Activated T-cell treated with anti-CD3 and anti-CD28 coated beads, Interleukin-2, amount 50 U/mL, for 1 hour (primary cell): ENCODE measurements around the gene PPIG.
A peak's percentile ranks its signal among the peaks of the same experiment; 100 is the strongest.
"Not testable (repeated sequence)": the region's sequence is repeated elsewhere in the genome, so short reads cannot be mapped to it uniquely, and the experiment has no call there.

Experiments used
- DNase-seq: peaks from one replicate; pipeline ENCODE4 v3.0.0-alpha.2; 2020

The PPIG gene

GRCh38 chr2:169584005-169584877 is at the start of gene PPIG:
Gene PPIG (plus strand): TSS chr2:169584351. CDS start chr2:169604042, 19,691 bp downstream.
- peak; percentile 85 for DNase-seq

GRCh38 chr2:169539460-169539859 is 44.7 kb upstream of the PPIG start:
- not testable (repeated sequence) for DNase-seq

GRCh38 chr2:169540146-169540545 is 44.0 kb upstream of the PPIG start:
- DNase-seq, result no peak

GRCh38 chr2:169542433-169542832 is 41.7 kb upstream of the PPIG start:
- no peak for DNase-seq

- DNase-seq, result no peak
These were observed 37.4 kb upstream of the PPIG start for GRCh38 chr2:169546756-169547155.

- DNase-seq, result no peak
These were observed 22.8 kb upstream of the PPIG start for GRCh38 chr2:169561364-169561763.

- DNase-seq, result not testable (repeated sequence)
These were observed 22.1 kb upstream of the PPIG start for GRCh38 chr2:169562084-169562483.

- no peak for DNase-seq
These were observed 21.6 kb upstream of the PPIG start for GRCh38 chr2:169562519-169562918.

- no peak for DNase-seq
These were observed 18.5 kb upstream of the PPIG start for GRCh38 chr2:169565686-169566085.

GRCh38 chr2:169569948-169570347 is 14.2 kb upstream of the PPIG start:
- DNase-seq, result no peak

GRCh38 chr2:169570752-169571151 is 13.4 kb upstream of the PPIG start:
- not testable (repeated sequence) for DNase-seq

- no peak for DNase-seq
These were observed 12.6 kb upstream of the PPIG start for GRCh38 chr2:169571571-169571970.

- DNase-seq, result no peak
These were observed 12.0 kb upstream of the PPIG start for GRCh38 chr2:169572189-169572588.

GRCh38 chr2:169572821-169573159 is 11.4 kb upstream of the PPIG start:
- no peak for DNase-seq

- peak; percentile 83 for DNase-seq
These were observed 10.8 kb upstream of the PPIG start, which contains the start of gene FASTKD1 for GRCh38 chr2:169573160-169573973. Gene FASTKD1 (minus strand): TSS chr2:169573865. CDS start chr2:169572029, 1,836 bp downstream.

- DNase-seq, result no peak
These were observed 10.2 kb upstream of the PPIG start for GRCh38 chr2:169573974-169574299.

- not testable (repeated sequence) for DNase-seq
These were observed 9.6 kb upstream of the PPIG start for GRCh38 chr2:169574539-169574938.

GRCh38 chr2:169575264-169575663 is 8.9 kb upstream of the PPIG start:
- not testable (repeated sequence) for DNase-seq

GRCh38 chr2:169579044-169579443 is 5.1 kb upstream of the PPIG start:
- DNase-seq, result no peak

GRCh38 chr2:169582552-169583266 is 1.4 kb upstream of the PPIG start:
- DNase-seq, result not testable (repeated sequence)

GRCh38 chr2:169583518-169583917 is 633 bp upstream of the PPIG start:
- DNase-seq, result no peak

- no peak for DNase-seq
These were observed 1.5 kb downstream of the PPIG start for GRCh38 chr2:169585673-169586072.

GRCh38 chr2:169590804-169591203 is 6.7 kb downstream of the PPIG start:
- DNase-seq, result no peak
